Activated CD4-positive, alpha-beta T cell treated with anti-CD3 and anti-CD28 coated beads, Interleukin-2, Interleukin-6, amounts not matched to agents 100 ng/mL and 50 ng/mL, durations not matched to agents 16 hours and 8 hours (primary cell): ENCODE measurements around the gene SDK1.

Experiments used
- DNase-seq: peaks from one replicate; pipeline ENCODE4 v3.0.0-alpha.2; 2020

The SDK1 gene

GRCh38 chr7:4168541-4168940, 867.5 kb downstream of the SDK1 start:
- DNase-seq = no peak

- DNase-seq = no peak
These were observed 868.4 kb downstream of the SDK1 start for GRCh38 chr7:4169455-4169854.

GRCh38 chr7:4170997-4171786, 870.1 kb downstream of the SDK1 start:
- DNase-seq = no peak

- no peak for DNase-seq
These were observed 871.8 kb downstream of the SDK1 start for GRCh38 chr7:4172883-4173282.

GRCh38 chr7:4173615-4174014, 872.6 kb downstream of the SDK1 start:
- no peak for DNase-seq

- no peak for DNase-seq
These were observed 873.0 kb downstream of the SDK1 start for GRCh38 chr7:4174016-4174415.

GRCh38 chr7:4174451-4174850, 873.4 kb downstream of the SDK1 start:
- DNase-seq = no peak

GRCh38 chr7:4174884-4175283, 873.8 kb downstream of the SDK1 start:
- no peak for DNase-seq

GRCh38 chr7:4175346-4175973, 874.4 kb downstream of the SDK1 start:
- DNase-seq = no peak

- no peak for DNase-seq
These were observed 875.9 kb downstream of the SDK1 start for GRCh38 chr7:4177001-4177400.

GRCh38 chr7:4178416-4178815, 877.4 kb downstream of the SDK1 start:
- no peak for DNase-seq

GRCh38 chr7:4178916-4179687, 878.0 kb downstream of the SDK1 start:
- no peak for DNase-seq

GRCh38 chr7:4179688-4180380, 878.8 kb downstream of the SDK1 start:
- no peak for DNase-seq

GRCh38 chr7:4181446-4181845, 880.4 kb downstream of the SDK1 start:
- no peak for DNase-seq

- no peak for DNase-seq
These were observed 881.7 kb downstream of the SDK1 start for GRCh38 chr7:4182605-4183300.

GRCh38 chr7:4184653-4185052, 883.6 kb downstream of the SDK1 start:
- DNase-seq = no peak

GRCh38 chr7:4185136-4185535, 884.1 kb downstream of the SDK1 start:
- DNase-seq = no peak

- no peak for DNase-seq
These were observed 884.9 kb downstream of the SDK1 start for GRCh38 chr7:4185721-4186512.

- no peak for DNase-seq
These were observed 885.4 kb downstream of the SDK1 start for GRCh38 chr7:4186513-4186780.

- no peak for DNase-seq
These were observed 887.6 kb downstream of the SDK1 start for GRCh38 chr7:4188651-4189050.

- no peak for DNase-seq
These were observed 888.1 kb downstream of the SDK1 start for GRCh38 chr7:4189131-4189570.
